Neural progenitor cell (in vitro differentiated cells): ENCODE measurements around the gene CHD1. TPM values are rescaled to one million over a fixed set of nuclear protein-coding genes. Genes with fewer than 3 reads are reported as not detected.

Experiments
- DNase-seq: peaks from one replicate; pipeline ENCODE4 v3.0.0-alpha.2; 2016; ENCODE audit warnings: low spot score
- H2AFZ ChIP-seq: fragments of 200-600 bp; sonication (generic); replicated peaks from 2 replicates; pipeline ENCODE4 v1.6.1; 2016; ENCODE audit warnings: antibody characterized with exemption
- H3F3A ChIP-seq: fragments of 200-600 bp; sonication (generic); 2 replicates; pipeline ENCODE4 v1.6.1; 2016; ENCODE audit warnings: antibody characterized with exemption, low read depth
- H3K27ac ChIP-seq: fragments of 200-600 bp; sonication (generic); 2 replicates; pipeline ENCODE4 v1.5.1; 2016; ENCODE audit warnings: mild to moderate bottlenecking
- H3K27me3 ChIP-seq: fragments of 200-600 bp; sonication (generic); 2 replicates; pipeline ENCODE4 v1.6.1; 2016; ENCODE audit warnings: mild to moderate bottlenecking, moderate library complexity
- H3K36me3 ChIP-seq: fragments of 200-600 bp; sonication (generic); 2 replicates; pipeline ENCODE4 v1.5.1; 2016
- H3K4me1 ChIP-seq: fragments of 200-600 bp; sonication (generic); 2 replicates; pipeline ENCODE4 v1.6.1; 2016; ENCODE audit warnings: mixed run types
- H3K4me2 ChIP-seq: fragments of 200-600 bp; sonication (generic); 2 replicates; pipeline ENCODE4 v1.6.1; 2016
- H3K4me3 ChIP-seq: fragments of 200-600 bp; sonication (generic); 2 replicates; pipeline ENCODE4 v1.5.1; 2016
- H3K79me2 ChIP-seq: fragments of 200-600 bp; sonication (generic); 2 replicates; pipeline ENCODE4 v1.6.1; 2016; ENCODE audit warnings: low read depth
- H3K9ac ChIP-seq: fragments of 200-600 bp; sonication (generic); 2 replicates; pipeline ENCODE4 v1.6.1; 2016
- H3K9me3 ChIP-seq: fragments of 200-600 bp; sonication (generic); 2 replicates; pipeline ENCODE4 v1.5.1; 2016; ENCODE audit warnings: low read depth
- H4K20me1 ChIP-seq: fragments of 200-600 bp; sonication (generic); 2 replicates; pipeline ENCODE4 v1.6.1; 2016; ENCODE audit warnings: low read depth
- H3K27ac Mint-ChIP-seq: 3 replicates; pipeline ENCODE4 v1.8.0; 2021; ENCODE audit warnings: mixed read lengths
- H3K27me3 Mint-ChIP-seq: 2 replicates; pipeline ENCODE4 v1.8.0; 2022; ENCODE audit warnings: low read depth, mild to moderate bottlenecking, inconsistent platforms, moderate library complexity, mixed read lengths; ENCODE audit not compliant: insufficient read depth
- H3K36me3 Mint-ChIP-seq: 3 replicates; pipeline ENCODE4 v1.8.0; 2021; ENCODE audit warnings: mixed read lengths
- H3K4me1 Mint-ChIP-seq: 3 replicates; pipeline ENCODE4 v1.8.0; 2021; ENCODE audit warnings: mixed read lengths
- H3K4me3 Mint-ChIP-seq: 3 replicates; pipeline ENCODE4 v1.8.0; 2021; ENCODE audit warnings: mild to moderate bottlenecking, moderate library complexity, mixed read lengths
- H3K9me3 Mint-ChIP-seq: 3 replicates; pipeline ENCODE4 v1.8.0; 2020; ENCODE audit warnings: mixed read lengths
- CTCF ChIP-seq: fragments of 200-600 bp; sonication (generic); IDR thresholded peaks from 2 replicates; pipeline ENCODE4 v1.5.1; 2017; ENCODE audit warnings: antibody characterized with exemption, mild to moderate bottlenecking
- EZH2 ChIP-seq: fragments of 200-600 bp; sonication (generic); IDR thresholded peaks from 2 replicates; pipeline ENCODE4 v1.6.1; 2017; ENCODE audit warnings: antibody characterized with exemption, mild to moderate bottlenecking, moderate library complexity
- EZH2phosphoT487 ChIP-seq: fragments of 200-600 bp; sonication (generic); IDR thresholded peaks from 2 replicates; pipeline ENCODE4 v1.6.1; 2017; ENCODE audit warnings: antibody characterized with exemption
- total RNA-seq: library from RNA; depleted of rRNA; stranded (reverse); fragments of >200 nt; gene quantifications from 2 replicates; pipeline ENCODE4 v1.2.3, GENCODE V29; 2015; ENCODE audit warnings: low replicate concordance

Gene CHD1
- total RNA-seq, 1 donor from 2014 or later, result 198 TPM

- no peaks in the 10 kb centered on the region for H3K9me3 Mint-ChIP-seq
- H3K4me1 Mint-ChIP-seq, result peaks cover 3% of the 10 kb centered on the region
- Histone ChIP-seq H4K20me1 (no peaks in the 10 kb centered on the region), H3K9ac (no peak overlapping the region), H3K27ac (no peak overlapping the region), H3K9me3 (no peaks in the 10 kb centered on the region), H3K4me3 (no peak overlapping the region), H3K36me3 (peaks cover 84% of the 10 kb centered on the region), H3K79me2 (no peaks in the 10 kb centered on the region), H3F3A (peaks cover 24% of the 10 kb centered on the region), H3K4me1 (no peaks in the 10 kb centered on the region), H3K4me2 (no peak overlapping the region), H2AFZ (no peak overlapping the region), H3K27me3 (no peaks in the 10 kb centered on the region)
- TF ChIP-seq EZH2, result no peak
- no peak for TF ChIP-seq CTCF
- no peak for TF ChIP-seq EZH2phosphoT487
- H3K4me3 Mint-ChIP-seq, result no peak overlapping the region
- peaks cover 33% of the 10 kb centered on the region for H3K36me3 Mint-ChIP-seq
- no peak overlapping the region for H3K27ac Mint-ChIP-seq
- H3K27me3 Mint-ChIP-seq, result no peaks in the 10 kb centered on the region
- no peak for DNase-seq
Observed at GRCh38 chr5:98872674-98873073, 56.1 kb downstream of the CHD1 start.

DNA sequence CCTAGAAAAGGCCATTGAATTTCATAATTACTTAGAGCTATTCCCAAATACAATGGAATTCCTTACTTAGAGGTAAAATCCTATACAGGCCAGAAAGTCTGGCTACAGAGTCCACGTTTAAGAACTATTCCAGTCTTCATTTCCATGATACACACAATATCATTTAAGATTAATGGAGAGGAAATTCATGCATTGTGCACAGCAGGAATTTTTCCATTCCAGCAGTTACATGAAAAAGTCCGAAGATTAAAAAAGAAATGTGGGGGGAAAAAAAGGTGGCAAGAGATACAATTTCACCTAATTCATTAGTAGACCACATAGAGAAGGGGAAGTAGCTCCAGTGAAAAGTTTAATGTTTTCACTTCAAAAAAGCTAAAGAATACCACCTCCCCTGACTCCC lies 63.1 kb downstream of the CHD1 start:
- Mint-ChIP-seq H3K27me3 (no peaks in the 10 kb centered on the region), H3K4me3 (no peak overlapping the region), H3K9me3 (no peaks in the 10 kb centered on the region), H3K27ac (no peak overlapping the region), H3K36me3 (peaks cover 40% of the 10 kb centered on the region), H3K4me1 (no peaks in the 10 kb centered on the region)
- Histone ChIP-seq H3K4me1 (no peaks in the 10 kb centered on the region), H3K4me2 (no peak overlapping the region), H3F3A (peaks cover 16% of the 10 kb centered on the region), H3K27me3 (no peaks in the 10 kb centered on the region), H3K36me3 (peaks cover 57% of the 10 kb centered on the region), H3K27ac (no peak overlapping the region), H3K4me3 (no peak overlapping the region), H2AFZ (no peak overlapping the region), H3K79me2 (no peaks in the 10 kb centered on the region), H3K9me3 (no peaks in the 10 kb centered on the region), H4K20me1 (no peaks in the 10 kb centered on the region), H3K9ac (no peak overlapping the region)
- TF ChIP-seq EZH2 (no peak), CTCF (no peak), EZH2phosphoT487 (no peak)
- DNase-seq, result no peak

GRCh38 chr5:98847054-98847453 lies 81.8 kb downstream of the CHD1 start:
- no peaks in the 10 kb centered on the region for H3K36me3 ChIP-seq
- Mint-ChIP-seq H3K9me3 (peaks cover 18% of the 10 kb centered on the region), H3K27me3 (peaks cover 5% of the 10 kb centered on the region), H3K36me3 (peaks cover 4% of the 10 kb centered on the region), H3K4me1 (no peaks in the 10 kb centered on the region), H3K4me3 (no peak overlapping the region), H3K27ac (no peak overlapping the region)
- no peak overlapping the region for H2AFZ ChIP-seq
- no peaks in the 10 kb centered on the region for H3K4me1 ChIP-seq
- no peak for DNase-seq
- no peak overlapping the region for H3K9ac ChIP-seq
- H4K20me1 ChIP-seq, result no peaks in the 10 kb centered on the region
- no peak overlapping the region for H3K4me2 ChIP-seq
- H3K79me2 ChIP-seq, result no peaks in the 10 kb centered on the region
- H3K4me3 ChIP-seq, result no peak overlapping the region
- peaks cover under 1% of the 10 kb centered on the region for H3F3A ChIP-seq
- H3K9me3 ChIP-seq, result peaks cover 6% of the 10 kb centered on the region
- H3K27me3 ChIP-seq, result no peaks in the 10 kb centered on the region
- TF ChIP-seq CTCF (no peak), EZH2phosphoT487 (no peak), EZH2 (no peak)
- H3K27ac ChIP-seq, result no peak overlapping the region
